H1 (cell line): ENCODE data around the gene TLE4. TPM values are rescaled to one million over a fixed set of nuclear protein-coding genes. Genes with fewer than 3 reads are reported as not detected.

Experiments
- CTCF ChIA-PET: fragments of 300-600 bp; sonication (Branson Sonifier 250); formaldehyde crosslinking; loops from one replicate; lab custom pipeline; 2021; ENCODE audit not compliant: partially characterized antibody; lab: Charles Lee
- POLR2A ChIA-PET: fragments of 300-600 bp; sonication (Branson Sonifier 250); formaldehyde crosslinking; loops from one replicate; lab custom pipeline; 2021; ENCODE audit warnings: inconsistent platforms; ENCODE audit not compliant: partially characterized antibody; lab: Charles Lee
- DNase-seq, 2 experiments: peaks; one replicate each; pipeline versions ENCODE4 v3.0.0 to v3.0.0-alpha.2; 2010 to 2022; ENCODE audit warnings: low spot score in 2 of 2, low read depth in 1 of 2, mixed read lengths in 1 of 2
- FAIRE-seq: peaks from 2 replicates; lab custom pipeline; 2011; peaks lifted over from hg19 to GRCh38; lab: Jason Lieb, UNC
- H2AFZ ChIP-seq: 2 replicates; pipeline ENCODE4 v1.8.1; 2012; ENCODE audit warnings: low read length, inconsistent platforms
- H2AK5ac ChIP-seq: 2 replicates; pipeline ENCODE4 v1.6.1; 2013; ENCODE audit warnings: low read depth, low read length
- H2BK120ac ChIP-seq: replicated peaks from 2 replicates; pipeline ENCODE3; 2013; ENCODE audit warnings: low read depth, low read length, inconsistent platforms
- H2BK12ac ChIP-seq: 2 replicates; pipeline ENCODE4 v1.6.1; 2013; ENCODE audit warnings: low read depth, low read length
- H2BK15ac ChIP-seq: 2 replicates; pipeline ENCODE4 v1.6.1; 2013; ENCODE audit warnings: low read length
- H2BK20ac ChIP-seq: 2 replicates; pipeline ENCODE4 v1.6.1; 2013; ENCODE audit warnings: low read length
- H2BK5ac ChIP-seq: 2 replicates; pipeline ENCODE4 v1.6.1; 2013; ENCODE audit warnings: low read depth, low read length
- H3K14ac ChIP-seq: 2 replicates; pipeline ENCODE4 v1.6.1; 2013; ENCODE audit warnings: inconsistent platforms; ENCODE audit not compliant: insufficient read length
- H3K18ac ChIP-seq: 2 replicates; pipeline ENCODE4 v1.6.1; 2013; ENCODE audit warnings: low read length; ENCODE audit errors: extremely low read depth
- H3K23ac ChIP-seq: 2 replicates; pipeline ENCODE4 v1.6.1; 2013; ENCODE audit warnings: inconsistent platforms; ENCODE audit not compliant: insufficient read length
- H3K23me2 ChIP-seq: 2 replicates; pipeline ENCODE4 v1.6.1; 2013; ENCODE audit warnings: low read depth, low read length
- H3K27ac ChIP-seq: 2 replicates; pipeline ENCODE4 v1.6.1; 2011; ENCODE audit warnings: low read depth, low read length, inconsistent platforms
- H3K27me3 ChIP-seq, 4 experiments: replicated peaks in 1 of 4; 1 replicate in 1 of 4; 2 replicates in 3 of 4; pipeline versions ENCODE4 v1.6.1 to v1.8.1; 2011 to 2013; ENCODE audit warnings: low read length in 3 of 4, mild to moderate bottlenecking in 3 of 4, inconsistent platforms in 2 of 4, mixed read lengths in 2 of 4, moderate library complexity in 1 of 4; ENCODE audit not compliant: control insufficient read depth in 3 of 4, insufficient read depth in 3 of 4; ENCODE audit errors: extremely low read depth in 1 of 4
- H3K36me3 ChIP-seq, 4 experiments: 2 replicates each; pipeline versions ENCODE4 v1.6.1 to v1.8.1; 2011 to 2013; ENCODE audit warnings: mild to moderate bottlenecking in 4 of 4, low read length in 3 of 4, moderate library complexity in 2 of 4, control low read depth in 1 of 4, inconsistent platforms in 1 of 4; ENCODE audit not compliant: insufficient read depth in 4 of 4, control insufficient read depth in 2 of 4
- H3K4ac ChIP-seq: replicated peaks from 2 replicates; pipeline ENCODE3; 2013; ENCODE audit warnings: low read length, low read depth, mixed read lengths, inconsistent platforms; ENCODE audit not compliant: insufficient read length
- H3K4me1 ChIP-seq, 4 experiments: replicated peaks in 1 of 4; 1 replicate in 1 of 4; 2 replicates in 3 of 4; pipeline versions ENCODE4 v1.6.1 to v1.8.1; 2011 to 2013; ENCODE audit warnings: low read length in 3 of 4, inconsistent platforms in 2 of 4, mixed read lengths in 1 of 4; ENCODE audit not compliant: insufficient read depth in 4 of 4, control insufficient read depth in 3 of 4
- H3K4me2 ChIP-seq, 2 experiments: 2 replicates each; pipeline versions ENCODE4 v1.6.1 to v1.8.1; 2011 to 2013; ENCODE audit warnings: low read depth in 2 of 2, low read length in 2 of 2, control low read depth in 1 of 2, inconsistent platforms in 1 of 2, mild to moderate bottlenecking in 1 of 2; ENCODE audit not compliant: insufficient read depth in 1 of 2
- H3K4me3 ChIP-seq, 4 experiments: fragments of 200-600, 300-600 bp in 1 of 4; sonication (generic), shearing (Covaris generic), sonication (Bioruptor Twin) in 1 of 4; 2 replicates each; pipeline versions ENCODE4 v1.5.1 to v1.8.1; 2011 to 2016; ENCODE audit warnings: low read length in 4 of 4, low read depth in 3 of 4, control low read depth in 2 of 4, inconsistent platforms in 2 of 4, mild to moderate bottlenecking in 2 of 4, mixed read lengths in 1 of 4, moderate library complexity in 1 of 4; ENCODE audit not compliant: insufficient read depth in 2 of 4; ENCODE audit errors: extremely low read depth in 1 of 4
- H3K56ac ChIP-seq: replicated peaks from 2 replicates; pipeline ENCODE3; 2013; ENCODE audit warnings: low read depth, mild to moderate bottlenecking, mixed read lengths, low read length, inconsistent platforms; ENCODE audit not compliant: insufficient read length
- H3K79me1 ChIP-seq: 2 replicates; pipeline ENCODE4 v1.6.1; 2013; ENCODE audit warnings: low read depth, low read length, control low read depth
- H3K79me2 ChIP-seq, 2 experiments: 2 replicates each; pipeline versions ENCODE4 v1.6.1 to v1.8.1; 2012 to 2013; ENCODE audit warnings: low read length in 2 of 2, mild to moderate bottlenecking in 2 of 2, inconsistent platforms in 1 of 2; ENCODE audit not compliant: insufficient read depth in 2 of 2, control insufficient read depth in 1 of 2
- H3K9ac ChIP-seq, 4 experiments: replicated peaks in 1 of 4; 1 replicate in 1 of 4; 2 replicates in 3 of 4; pipeline versions ENCODE4 v1.6.1 to v1.8.1; 2011 to 2013; ENCODE audit warnings: low read depth in 3 of 4, low read length in 3 of 4, control low read depth in 2 of 4, mild to moderate bottlenecking in 2 of 4, moderate library complexity in 2 of 4, inconsistent platforms in 1 of 4; ENCODE audit errors: extremely low read depth in 1 of 4
- H3K9me3 ChIP-seq, 2 experiments: 2 replicates each; pipeline versions ENCODE4 v1.6.1 to v1.8.1; 2012 to 2013; ENCODE audit warnings: mild to moderate bottlenecking in 2 of 2, moderate library complexity in 2 of 2, control low read depth in 1 of 2, inconsistent platforms in 1 of 2, low read depth in 1 of 2, low read length in 1 of 2, mixed read lengths in 1 of 2; ENCODE audit not compliant: insufficient read depth in 2 of 2
- H4K20me1 ChIP-seq, 2 experiments: replicated peaks in 1 of 2; 2 replicates each; pipeline versions ENCODE3 to v1.8.1; 2011 to 2013; ENCODE audit warnings: inconsistent platforms in 2 of 2, low read length in 2 of 2, mild to moderate bottlenecking in 1 of 2; ENCODE audit not compliant: insufficient read depth in 2 of 2, control insufficient read depth in 1 of 2
- H4K5ac ChIP-seq: 2 replicates; pipeline ENCODE4 v1.6.1; 2013; ENCODE audit warnings: low read length, low read depth, mixed read lengths, inconsistent platforms; ENCODE audit not compliant: insufficient read length
- H4K8ac ChIP-seq: 2 replicates; pipeline ENCODE4 v1.8.0; 2013; ENCODE audit warnings: mild to moderate bottlenecking, moderate library complexity, low read length, inconsistent platforms; ENCODE audit not compliant: insufficient read depth; ENCODE audit errors: extremely low read depth
- H4K91ac ChIP-seq: replicated peaks from 2 replicates; pipeline ENCODE3; 2013; ENCODE audit warnings: low read length, mixed read lengths, inconsistent platforms; ENCODE audit not compliant: insufficient read length
- CTBP2 ChIP-seq: IDR thresholded peaks from 2 replicates; pipeline ENCODE4 v1.7.0; 2011; ENCODE audit warnings: borderline replicate concordance, mild to moderate bottlenecking, moderate library complexity, mixed read lengths, low read length; ENCODE audit not compliant: insufficient read depth, insufficient read length
- EZH2 ChIP-seq: fragments of 200-600 bp; sonication (generic); IDR thresholded peaks from 2 replicates; pipeline ENCODE4 v1.7.1; 2012; ENCODE audit warnings: low read depth, mild to moderate bottlenecking, moderate library complexity, low read length, inconsistent platforms; ENCODE audit not compliant: severe bottlenecking
- GABPA ChIP-seq: IDR thresholded peaks from 2 replicates; pipeline ENCODE4 v1.6.1; 2011; ENCODE audit warnings: mild to moderate bottlenecking, low read length, moderate library complexity, borderline replicate concordance; ENCODE audit not compliant: insufficient read depth
- JUND ChIP-seq: IDR thresholded peaks from 2 replicates; pipeline ENCODE4 v1.6.1; 2011; ENCODE audit warnings: mild to moderate bottlenecking, improper control_type of control experiment, low read length
- KDM5A ChIP-seq: fragments of 200-600 bp; IDR thresholded peaks from 2 replicates; pipeline ENCODE4 v1.7.1; 2012; ENCODE audit warnings: mild to moderate bottlenecking, low read length, inconsistent platforms, mixed read lengths
- PHF8 ChIP-seq: fragments of 200-600 bp; sonication (generic); conservative IDR thresholded peaks from 2 replicates; pipeline ENCODE4 v1.7.1; 2012; ENCODE audit warnings: low read depth, mild to moderate bottlenecking, inconsistent platforms, low read length, moderate library complexity
- POLR2AphosphoS5 ChIP-seq: IDR thresholded peaks from 2 replicates; pipeline ENCODE4 v1.6.1; 2011; ENCODE audit warnings: low read depth, low read length
- POU5F1 ChIP-seq: IDR thresholded peaks from 2 replicates; pipeline ENCODE4 v1.6.1; 2011; ENCODE audit warnings: low read depth, mild to moderate bottlenecking, low read length, moderate library complexity
- RNF2 ChIP-seq: fragments of 200-900, 300-1000 bp; sonication (generic); IDR thresholded peaks from 2 replicates; pipeline ENCODE4 v1.7.1; 2016; ENCODE audit warnings: borderline replicate concordance, low read depth, mild to moderate bottlenecking, antibody characterized with exemption, low read length; ENCODE audit not compliant: poor library complexity, severe bottlenecking; ENCODE audit errors: missing control alignments
- SIN3A ChIP-seq, 2 experiments: IDR thresholded peaks in 1 of 2; conservative IDR thresholded peaks in 1 of 2; 2 replicates each; pipeline ENCODE4 v1.6.1; 2011 to 2012; ENCODE audit warnings: low read length in 2 of 2, improper control_type of control experiment in 1 of 2, low read depth in 1 of 2, mild to moderate bottlenecking in 1 of 2
- TAF1 ChIP-seq: IDR thresholded peaks from 2 replicates; pipeline ENCODE4 v1.6.1; 2011; ENCODE audit warnings: mild to moderate bottlenecking, low read depth, low read length
- WGBS, 2 experiments: shearing (Covaris generic) in 1 of 2; methylation state at CpG; one replicate each; pipeline versions ENCODE4 v1.1.6 to v1.1.7; 2013 to 2015; ENCODE audit warnings: low lambda C conversion rate in 2 of 2, mixed read lengths in 2 of 2, inconsistent platforms in 1 of 2, low coverage in 1 of 2, missing lambda C conversion rate in 1 of 2; ENCODE audit not compliant: insufficient replicate concordance in 2 of 2, insufficient coverage in 1 of 2, insufficient read length in 1 of 2; ENCODE audit errors: extremely low coverage in 1 of 2, missing lambda C conversion rate in 1 of 2; 5-methylcytosine and 5-hydroxymethylcytosine counted together
- polyA plus RNA-seq, 7 experiments: library from polyadenylated mRNA; depleted of rRNA in 3 of 7; stranded (reverse) in 5 of 7; unstranded in 2 of 7; fragments of >200 nt in 5 of 7; fragments of 200-250 nt in 2 of 7; gene quantifications; 1 replicate in 5 of 7; 2 replicates in 1 of 7; 4 replicates in 1 of 7; pipeline versions ENCODE4 v1.2.1 to v1.2.3, GENCODE V29; 2011 to 2013; ENCODE audit warnings: missing spikeins in 2 of 7, mixed read lengths in 2 of 7
- total RNA-seq: library from RNA; stranded (reverse); fragmentation: NEBNext Ultra II Directional; extraction: Animal tissue kit (Norgen Biotek cat#: 25700); gene quantifications from 2 replicates; pipeline ENCODE4 v1.2.1, GENCODE V29; 2021

The TLE4 gene
- total and polyA plus RNA-seq, 2 of the 8 experiments (the other 6 are each of a cell fraction or from before 2014, with no cell fraction given), result 32.4 to 36.9 TPM

- H2BK120ac ChIP-seq, result no peak overlapping the region
- peaks cover 0 to 2% of the 10 kb centered on the region in 2 experiments for H4K20me1 ChIP-seq
- H2BK5ac ChIP-seq, result no peak overlapping the region
- no peaks in the 10 kb centered on the region for H3K9me3 ChIP-seq
- H3K4ac ChIP-seq, result no peak overlapping the region
- CTCF ChIA-PET, result interaction anchor here (0.6 to 1.1 kb wide), 2 partner anchors 14 to 120 kb away, joined by 3 read pairs; no protein-coding TSS in a partner anchor
- no peak overlapping the region for H3K9ac ChIP-seq
- H3K4me1 ChIP-seq, result no peaks in the 10 kb centered on the region
- H3K79me1 ChIP-seq, result no peaks in the 10 kb centered on the region; the same call in none of the 2 replicates
- no peak overlapping the region for H2BK12ac ChIP-seq
- no peak overlapping the region for H2BK20ac ChIP-seq
- POLR2A ChIA-PET, result interaction anchor here (1.1 to 1.3 kb wide), 2 partner anchors 11 to 27 kb away, joined by 4 to 5 read pairs; partner anchors contain the start of gene TLE4
- no peaks in the 10 kb centered on the region; the same call in 1 of the 2 replicates for H3K23me2 ChIP-seq
- no peaks in the 10 kb centered on the region for H3K27me3 ChIP-seq
- H4K8ac ChIP-seq, result no peak overlapping the region
- FAIRE-seq (no peak), DNase-seq (no peak)
- no peak overlapping the region for H3K27ac ChIP-seq
- H3K18ac ChIP-seq, result no peak overlapping the region
- H3K79me2 ChIP-seq, result peaks cover 0 to 46% of the 10 kb centered on the region in 2 experiments; a peak in 2 of 4 replicates
- H3K56ac ChIP-seq, result no peak overlapping the region
- H3K36me3 ChIP-seq, result peaks cover 0 to 10% (median 1%) of the 10 kb centered on the region in 4 experiments; a peak in 2 of 8 replicates
- 92% methylated on average over 4 of the region's 4 CpGs; no CpG with 5 or more reads in 1 of the 2 experiments for WGBS, 2 experiments
- H2AFZ ChIP-seq, result no peak overlapping the region
- no peak overlapping the region for H4K5ac ChIP-seq
- no peak overlapping the region for H2AK5ac ChIP-seq
- no peak overlapping the region for H3K23ac ChIP-seq
- H2BK15ac ChIP-seq, result no peak overlapping the region
- no peak overlapping the region for H4K91ac ChIP-seq
- H3K14ac ChIP-seq, result no peak overlapping the region
- no peak overlapping the region for H3K4me3 ChIP-seq
- H3K4me2 ChIP-seq, result no peak overlapping the region
- TF ChIP-seq GABPA (no peak), CTBP2 (no peak), KDM5A (no peak), POU5F1 (no peak), TAF1 (no peak), SIN3A (conservative IDR thresholded peaks at IDR 0.05 in 1 of 2, IDR thresholded peaks at IDR 0.05 in 1 of 2; ENCODE audit: low read depth in 1 of 2, low read length in 2 of 2) (no peak), PHF8 (no peak), RNF2 (no peak), EZH2 (no peak), JUND (no peak), POLR2AphosphoS5 (no peak)
These were observed 27.0 kb downstream of the TLE4 start for GRCh38 chr9:79598562-79599345.
